ENCODE data around the gene ZSCAN12. TPM values are rescaled to one million over a fixed set of nuclear protein-coding genes. Genes with fewer than 3 reads are reported as not detected.

ZSCAN12 gene
- total and polyA plus RNA-seq, 2 of the 13 experiments (the other 11 are each of a cell fraction or from before 2014, with no cell fraction given) = 2.8 to 8.9 TPM

DNA sequence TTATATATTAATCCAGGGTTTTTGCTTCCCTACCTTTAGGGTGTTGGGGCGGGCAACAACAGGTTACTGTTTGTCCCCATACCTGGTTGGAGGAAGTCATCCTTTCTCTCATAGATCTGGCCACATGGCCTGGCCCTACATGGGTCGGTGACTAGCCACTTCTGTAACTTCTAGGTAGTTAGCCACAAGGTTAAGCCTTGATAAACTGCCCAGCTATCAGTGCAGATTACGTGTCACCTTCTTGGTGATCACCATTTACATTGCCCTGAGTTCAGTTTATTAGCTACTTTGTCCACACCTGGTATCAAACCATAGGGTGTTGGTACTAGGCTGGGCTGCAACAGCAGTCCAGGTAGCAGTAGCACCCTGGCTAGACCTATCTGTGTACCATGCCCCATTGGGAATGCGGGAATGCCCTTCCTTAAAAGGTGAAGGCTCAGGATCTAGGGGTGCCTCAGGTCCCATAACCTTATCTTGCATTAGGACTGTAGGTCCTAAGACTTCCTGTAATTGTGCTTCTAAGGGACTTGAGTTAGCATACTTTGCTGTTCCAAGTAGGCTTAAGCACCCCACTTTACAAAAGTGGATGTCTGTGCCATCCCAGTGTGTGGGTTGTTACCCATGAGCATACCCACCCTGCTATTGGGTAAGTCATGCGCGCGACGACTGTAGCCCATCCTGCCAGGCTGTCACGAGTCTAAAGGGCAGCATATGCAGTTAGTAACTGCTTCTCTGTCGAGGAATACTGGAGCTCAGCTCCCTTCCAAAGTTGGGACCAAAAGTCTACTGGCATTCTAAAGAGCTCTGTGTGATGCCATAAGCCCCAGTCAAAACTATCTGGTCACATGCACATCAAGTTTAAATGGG, 44.6 kb downstream of the ZSCAN12 start (continued):
- TF ChIP-seq DNMT3B (CRISPR knock-in tag; conservative IDR thresholded peaks at IDR 0.05) (no peak), ARID2 (CRISPR knock-in tag; IDR thresholded peaks at IDR 0.05; ENCODE audit: borderline replicate concordance) (no peak), ZKSCAN5 (CRISPR knock-in tag; IDR thresholded peaks at IDR 0.05) (no peak), KLF6 (CRISPR knock-in tag; IDR thresholded peaks at IDR 0.05) (no peak), TBX2 (CRISPR knock-in tag; IDR thresholded peaks at IDR 0.05; ENCODE audit: borderline replicate concordance) (no peak), BORCS8-MEF2B (CRISPR knock-in tag; IDR thresholded peaks at IDR 0.05) (no peak), DPF2 (CRISPR knock-in tag; IDR thresholded peaks at IDR 0.05; ENCODE audit: borderline replicate concordance, low read depth) (no peak), ZNF251 (CRISPR knock-in tag; IDR thresholded peaks at IDR 0.05) (no peak), HES4 (CRISPR knock-in tag; IDR thresholded peaks at IDR 0.05; ENCODE audit: borderline replicate concordance) (no peak), MEIS2 (CRISPR knock-in tag; IDR thresholded peaks at IDR 0.05) (0 out of 2 replicates have a peak, but pooled peaks have one; percentile 4), ZNF766 (CRISPR knock-in tag; IDR thresholded peaks at IDR 0.05; ENCODE audit: borderline replicate concordance) (0 out of 2 replicates have a peak, but pooled peaks have one; percentile 42), ZNF264 (CRISPR knock-in tag; IDR thresholded peaks at IDR 0.05) (0 out of 2 replicates have a peak, but pooled peaks have one; percentile 10), RFX1 (IDR thresholded peaks at IDR 0.05) (no peak), NONO (IDR thresholded peaks at IDR 0.05) (no peak), NONO (CRISPR knock-in tag; conservative IDR thresholded peaks at IDR 0.05) (0 out of 2 replicates have a peak, but pooled peaks have one; percentile 9), KDM5B (CRISPR knock-in tag; IDR thresholded peaks at IDR 0.05; ENCODE audit: borderline replicate concordance) (no peak), CHD4 (IDR thresholded peaks at IDR 0.05; ENCODE audit: borderline replicate concordance, low read length) (no peak), SMAD1 (CRISPR knock-in tag; IDR thresholded peaks at IDR 0.05; ENCODE audit: borderline replicate concordance, low read depth) (no peak), ZNF33B (CRISPR knock-in tag; IDR thresholded peaks at IDR 0.05) (no peak)
- TF ChIP-seq, protein P1, sequence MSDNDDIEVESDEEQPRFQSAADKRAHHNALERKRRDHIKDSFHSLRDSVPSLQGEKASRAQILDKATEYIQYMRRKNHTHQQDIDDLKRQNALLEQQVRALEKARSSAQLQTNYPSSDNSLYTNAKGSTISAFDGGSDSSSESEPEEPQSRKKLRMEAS (IDR thresholded peaks at IDR 0.05) = 0 out of 2 replicates have a peak, but pooled peaks have one; percentile 17
- TF ChIP-seq, protein P2, sequence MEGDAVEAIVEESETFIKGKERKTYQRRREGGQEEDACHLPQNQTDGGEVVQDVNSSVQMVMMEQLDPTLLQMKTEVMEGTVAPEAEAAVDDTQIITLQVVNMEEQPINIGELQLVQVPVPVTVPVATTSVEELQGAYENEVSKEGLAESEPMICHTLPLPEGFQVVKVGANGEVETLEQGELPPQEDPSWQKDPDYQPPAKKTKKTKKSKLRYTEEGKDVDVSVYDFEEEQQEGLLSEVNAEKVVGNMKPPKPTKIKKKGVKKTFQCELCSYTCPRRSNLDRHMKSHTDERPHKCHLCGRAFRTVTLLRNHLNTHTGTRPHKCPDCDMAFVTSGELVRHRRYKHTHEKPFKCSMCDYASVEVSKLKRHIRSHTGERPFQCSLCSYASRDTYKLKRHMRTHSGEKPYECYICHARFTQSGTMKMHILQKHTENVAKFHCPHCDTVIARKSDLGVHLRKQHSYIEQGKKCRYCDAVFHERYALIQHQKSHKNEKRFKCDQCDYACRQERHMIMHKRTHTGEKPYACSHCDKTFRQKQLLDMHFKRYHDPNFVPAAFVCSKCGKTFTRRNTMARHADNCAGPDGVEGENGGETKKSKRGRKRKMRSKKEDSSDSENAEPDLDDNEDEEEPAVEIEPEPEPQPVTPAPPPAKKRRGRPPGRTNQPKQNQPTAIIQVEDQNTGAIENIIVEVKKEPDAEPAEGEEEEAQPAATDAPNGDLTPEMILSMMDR (CRISPR knock-in tag; IDR thresholded peaks at IDR 0.05) = no peak
- TF ChIP-seq, protein P3, sequence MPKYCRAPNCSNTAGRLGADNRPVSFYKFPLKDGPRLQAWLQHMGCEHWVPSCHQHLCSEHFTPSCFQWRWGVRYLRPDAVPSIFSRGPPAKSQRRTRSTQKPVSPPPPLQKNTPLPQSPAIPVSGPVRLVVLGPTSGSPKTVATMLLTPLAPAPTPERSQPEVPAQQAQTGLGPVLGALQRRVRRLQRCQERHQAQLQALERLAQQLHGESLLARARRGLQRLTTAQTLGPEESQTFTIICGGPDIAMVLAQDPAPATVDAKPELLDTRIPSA (CRISPR knock-in tag; IDR thresholded peaks at IDR 0.05; ENCODE audit: borderline replicate concordance) = 0 out of 2 replicates have a peak, but pooled peaks have one; percentile 67

Measured in HepG2 (cell line).